D341Med (cell line): ENCODE measurements around the gene MAPK12.

Experiments
- DNase-seq: peaks from one replicate; pipeline ENCODE4 v3.0.0; 2012; ENCODE audit warnings: low spot score

Gene MAPK12

DNA sequence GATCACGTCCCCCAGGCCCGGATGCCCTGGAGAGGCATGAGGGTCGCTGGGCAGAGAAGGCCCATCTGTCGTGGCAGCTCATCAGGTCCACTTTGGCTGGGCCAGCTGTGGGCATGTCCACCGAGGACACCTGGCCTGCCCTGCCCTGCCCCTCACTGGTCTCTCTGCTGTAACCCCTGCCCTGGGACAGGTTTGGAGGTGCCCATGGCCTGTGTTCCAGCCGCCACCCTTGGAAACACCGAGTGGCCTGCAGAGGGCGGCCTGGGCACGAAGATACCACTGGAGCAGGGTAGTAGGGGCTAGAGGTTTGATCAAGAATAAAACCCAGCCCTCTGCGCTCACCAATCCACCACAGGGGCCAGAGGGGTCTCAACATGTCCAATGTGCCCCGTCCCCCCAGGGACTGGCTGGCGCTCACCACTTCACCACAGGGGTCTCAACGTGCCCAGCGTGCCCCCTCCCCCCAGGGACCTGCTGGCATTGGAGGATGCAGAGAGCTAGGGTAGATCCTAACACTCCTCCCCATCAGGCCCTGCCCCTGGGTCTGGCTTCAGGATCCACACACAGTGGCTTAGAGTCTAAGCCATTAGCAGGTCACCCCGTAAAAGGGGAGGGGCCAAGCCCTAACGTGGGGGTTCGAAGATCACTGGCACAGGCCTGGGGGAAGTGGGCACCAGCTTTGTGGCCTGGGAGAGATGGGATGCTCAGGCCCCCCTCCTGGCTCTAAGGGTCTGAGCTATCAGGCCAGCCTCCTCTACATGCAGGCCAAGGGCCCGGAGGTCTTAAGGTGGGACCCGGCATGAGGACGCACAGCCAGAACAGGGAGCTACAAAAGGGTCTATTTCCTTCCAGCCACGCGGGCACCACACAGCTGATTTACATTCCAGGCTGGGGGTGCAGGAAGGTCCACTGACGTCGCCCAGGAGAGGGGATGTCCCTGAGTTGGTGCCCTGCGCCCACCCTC lies 9.1 kb downstream of the MAPK12 start:
- peak; percentile 84 for DNase-seq

DNA sequence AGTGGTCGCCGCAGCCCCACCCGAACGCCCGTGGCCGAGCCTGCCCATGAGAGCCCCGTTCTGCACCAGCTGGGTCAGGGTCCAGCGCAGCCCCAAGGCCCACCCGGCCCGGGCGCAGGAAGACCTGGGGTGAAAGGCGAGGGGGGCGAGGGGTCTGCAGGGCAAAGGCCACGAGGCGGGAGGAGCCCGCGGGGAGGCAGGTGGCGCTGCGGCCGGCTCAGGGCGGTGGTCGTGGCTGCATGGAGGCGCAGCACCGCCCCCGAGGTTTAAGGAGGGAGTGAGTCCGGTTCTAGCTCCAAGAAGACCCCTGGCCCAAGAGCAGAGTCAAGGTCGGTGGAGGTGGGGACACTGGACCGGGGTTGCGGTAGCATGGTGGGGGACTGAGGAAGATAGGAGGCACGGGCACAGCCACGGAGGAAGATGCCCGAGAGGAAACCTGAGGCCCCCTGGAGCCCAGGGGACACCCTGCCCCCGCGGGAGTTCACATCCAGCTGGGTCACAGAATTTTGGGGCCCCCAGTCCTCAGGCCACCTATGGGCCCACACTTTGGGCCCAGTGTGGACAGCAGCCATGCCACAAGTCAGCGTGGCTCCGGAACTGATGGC lies 9.9 kb downstream of the MAPK12 start:
- no peak for DNase-seq

DNA sequence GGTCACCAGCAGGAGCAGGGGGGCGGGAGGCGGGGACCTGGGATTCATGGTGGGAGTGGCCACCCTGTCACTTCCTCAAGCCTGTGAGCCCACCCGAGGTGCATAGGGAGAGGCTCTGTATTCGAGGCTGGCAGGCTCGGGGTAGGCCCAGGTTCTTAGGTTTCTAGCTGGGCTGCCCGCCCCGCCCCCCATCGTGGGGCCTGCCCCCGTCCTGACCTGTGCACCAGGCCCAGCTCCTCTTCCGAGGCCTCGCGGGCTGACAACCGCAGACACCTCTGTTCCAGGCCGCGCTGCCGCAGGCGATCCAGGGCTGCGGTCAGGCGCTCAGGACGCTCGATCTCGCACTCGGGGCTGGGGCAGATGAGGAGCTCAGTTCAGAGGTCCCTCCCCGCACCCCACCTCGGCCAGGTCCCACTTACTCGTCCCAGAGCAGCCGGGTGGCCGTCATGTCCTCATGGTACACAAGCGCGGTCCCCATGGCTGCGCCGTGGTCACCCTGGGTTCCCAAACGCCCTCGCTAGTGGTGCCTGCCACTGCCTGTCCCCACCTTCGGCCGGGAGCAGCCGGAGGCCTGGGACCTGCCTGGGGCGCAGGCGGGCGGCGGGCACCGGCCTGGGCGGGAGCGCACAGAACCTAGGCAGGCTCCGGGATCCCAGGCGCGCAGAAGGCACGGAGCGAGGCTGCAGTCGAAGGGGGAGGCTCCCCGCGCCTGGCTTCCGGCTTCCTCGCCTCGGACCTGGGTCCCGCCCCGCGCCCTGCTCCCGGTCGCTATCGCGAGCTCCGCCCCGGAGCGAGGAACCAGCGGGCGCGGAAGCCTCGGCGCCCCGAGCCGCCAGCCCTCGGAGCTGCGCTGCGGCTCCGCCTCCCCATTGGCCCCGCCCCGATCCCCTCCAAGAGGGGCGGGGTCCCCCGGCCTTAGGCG lies 10.7 kb downstream of the MAPK12 start, which contains the start of gene HDAC10:
Gene HDAC10, minus strand, starts transcription at position 711 of the 922 bp plus-strand sequence. Its CDS starts 233 bp downstream, at position 478.
- peak; percentile 93 for DNase-seq

DNA sequence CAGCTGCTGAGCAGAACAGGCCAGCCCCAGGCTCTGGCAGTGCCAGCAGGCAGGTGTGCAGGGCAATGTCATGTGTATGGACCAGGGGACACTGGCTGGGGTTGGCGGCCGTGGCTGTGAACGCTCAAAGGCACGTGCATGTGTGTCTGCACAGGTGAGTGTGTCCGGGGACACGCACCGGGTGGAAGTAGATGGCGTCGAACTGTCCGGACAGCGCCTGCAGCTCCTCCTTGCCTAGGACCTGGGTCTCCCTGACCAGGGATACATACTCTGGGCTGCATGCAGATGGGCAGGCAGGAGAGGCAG lies 11.3 kb downstream of the MAPK12 start:
- DNase-seq = no peak

DNA sequence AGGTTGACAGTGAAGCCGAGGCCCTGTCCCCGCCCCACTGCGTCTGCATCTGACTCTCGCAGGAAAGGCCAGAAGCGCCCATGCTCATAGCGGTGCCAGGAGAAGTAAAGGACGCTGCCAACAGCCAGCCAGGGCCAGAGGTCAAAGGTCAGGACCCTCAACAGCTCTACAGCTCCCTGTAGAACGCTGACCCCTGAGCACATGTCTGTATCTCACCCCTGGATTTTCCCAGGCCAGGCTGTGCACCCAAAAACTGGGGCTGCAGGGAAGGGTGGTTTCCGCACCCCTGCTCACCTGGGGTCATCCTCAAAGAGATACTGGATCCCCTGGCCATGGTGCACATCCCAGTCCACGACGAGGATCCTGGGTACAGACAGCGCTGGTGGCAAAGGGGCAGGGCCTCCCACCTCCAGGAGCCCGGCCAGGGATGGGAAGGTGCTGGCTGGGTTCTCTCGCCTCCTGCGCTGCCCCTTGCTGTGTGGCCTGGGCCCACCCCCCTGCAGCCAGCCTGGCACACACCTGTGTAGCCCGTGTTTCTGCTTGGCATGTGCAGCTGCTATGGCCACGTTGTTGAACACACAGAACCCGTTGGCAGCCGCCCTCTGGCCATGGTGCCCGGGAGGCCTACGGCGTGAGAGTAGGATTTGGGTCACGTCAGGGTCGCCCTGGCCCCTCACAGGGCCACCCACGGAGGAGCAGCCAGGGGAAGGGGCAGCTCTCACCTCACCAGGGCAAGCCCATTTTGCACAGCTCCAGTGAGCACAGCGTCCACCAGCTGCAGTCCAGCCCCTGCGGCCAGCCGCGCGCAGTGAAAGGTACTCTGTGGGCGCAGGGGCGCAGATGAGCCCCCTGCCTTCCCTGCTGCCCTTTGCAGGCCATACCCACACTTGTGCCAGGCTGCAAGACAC lies 11.9 kb downstream of the MAPK12 start:
- no peak for DNase-seq

DNA sequence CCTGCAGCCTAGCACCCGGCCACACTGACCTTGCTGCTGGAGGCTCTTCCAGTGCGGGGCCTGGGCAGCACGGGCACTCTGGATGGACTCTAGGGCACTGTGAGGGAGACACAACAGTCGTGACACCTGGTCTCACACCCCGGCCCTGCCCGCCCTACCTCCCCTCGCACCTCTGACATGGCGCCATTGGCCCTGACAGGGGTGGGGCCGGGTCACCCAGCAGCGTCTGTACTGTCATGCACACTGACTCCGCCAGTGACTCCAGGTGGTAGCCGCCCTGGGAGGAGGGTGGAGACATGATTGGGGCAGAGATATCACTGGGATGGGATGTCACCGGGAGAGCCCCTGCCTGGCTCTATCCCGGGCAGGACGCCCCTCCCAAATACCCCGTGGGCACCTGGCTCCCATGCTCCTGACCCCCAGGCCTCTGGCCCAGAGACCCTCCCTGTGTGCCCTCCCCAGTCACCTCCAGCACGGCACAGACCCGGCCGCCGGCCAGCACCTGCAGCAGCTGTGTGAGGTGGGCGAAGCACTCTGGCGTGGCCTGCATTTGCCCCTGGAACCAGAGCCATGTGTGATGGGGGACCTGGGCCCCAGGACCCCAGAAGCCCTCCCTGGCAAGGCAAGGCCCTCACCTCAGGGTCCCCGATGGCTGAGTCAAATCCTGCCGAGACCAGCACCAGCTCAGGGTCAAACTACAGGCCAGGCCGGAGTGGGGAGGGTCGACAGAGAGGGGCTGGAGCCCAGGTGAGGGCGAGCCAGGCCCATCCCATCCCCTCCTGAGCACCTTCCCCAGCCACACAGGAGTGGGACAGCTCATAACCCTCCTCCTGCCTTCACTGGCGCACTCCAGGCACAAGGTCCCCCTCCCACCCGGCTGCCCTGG lies 13.0 kb downstream of the MAPK12 start:
- DNase-seq = no peak

DNA sequence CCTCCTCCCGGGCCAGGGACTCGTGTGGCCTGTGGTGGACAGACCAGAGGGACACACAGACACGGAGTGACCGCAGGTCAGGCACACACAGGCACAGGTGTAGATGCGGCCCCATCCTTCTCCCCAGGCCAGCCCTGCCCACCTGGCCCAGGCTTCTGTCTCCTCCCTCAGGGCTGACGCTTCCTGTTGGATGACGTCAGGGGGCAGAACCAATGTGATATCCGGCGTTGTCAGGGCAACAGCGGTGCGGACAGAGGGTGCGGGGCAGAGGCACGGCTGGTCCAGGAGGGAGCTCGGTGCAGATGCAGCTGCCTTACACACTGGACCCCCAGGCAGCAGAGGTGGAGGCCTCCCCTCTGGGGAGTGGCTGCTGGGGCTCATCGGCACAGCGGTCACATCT lies 13.7 kb downstream of the MAPK12 start:
- no peak for DNase-seq

DNA sequence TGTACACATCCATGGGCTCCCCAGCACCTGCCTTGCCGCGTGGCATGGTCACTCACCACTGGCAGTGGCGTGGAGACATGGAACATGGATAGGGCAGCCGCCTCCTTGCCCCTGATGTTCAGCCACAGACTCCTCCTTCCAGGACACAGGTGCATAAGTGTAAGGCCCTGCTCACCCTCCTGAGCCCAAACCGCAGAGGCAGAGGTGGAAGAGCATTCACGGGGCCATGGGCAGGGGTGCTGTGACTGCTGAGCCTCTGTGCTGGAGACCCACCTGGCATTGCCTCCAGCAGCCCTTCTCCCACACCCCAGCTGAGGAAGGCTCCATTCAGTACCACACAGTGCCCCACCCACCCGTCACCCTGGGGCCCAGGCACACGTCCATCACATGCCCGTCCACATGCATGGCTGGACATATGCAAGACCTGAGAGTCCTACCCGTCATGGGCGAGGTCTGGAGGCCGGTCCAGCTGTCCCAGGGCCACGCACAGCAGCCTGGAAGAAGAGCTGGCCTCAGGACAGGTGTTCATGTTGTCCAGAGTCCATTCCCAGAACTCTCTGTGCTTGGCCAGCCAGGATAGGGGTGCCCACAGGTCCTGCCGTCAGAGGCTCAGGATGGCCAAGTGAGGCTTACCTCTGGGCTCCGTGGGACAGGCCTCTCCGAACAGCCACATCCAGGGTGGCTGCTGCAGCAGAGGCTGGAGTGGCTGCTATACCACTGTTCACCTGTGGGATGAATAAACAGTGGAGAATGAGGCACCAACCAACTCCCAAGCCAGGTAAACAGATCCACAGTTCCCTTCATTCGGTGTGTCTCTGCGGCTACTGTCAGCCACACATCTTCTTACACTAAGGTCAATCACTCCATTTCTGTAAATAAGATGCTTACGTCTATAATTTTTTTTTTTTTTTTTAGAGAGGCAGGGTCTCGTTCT lies 15.0 kb downstream of the MAPK12 start:
- no peak for DNase-seq

DNA sequence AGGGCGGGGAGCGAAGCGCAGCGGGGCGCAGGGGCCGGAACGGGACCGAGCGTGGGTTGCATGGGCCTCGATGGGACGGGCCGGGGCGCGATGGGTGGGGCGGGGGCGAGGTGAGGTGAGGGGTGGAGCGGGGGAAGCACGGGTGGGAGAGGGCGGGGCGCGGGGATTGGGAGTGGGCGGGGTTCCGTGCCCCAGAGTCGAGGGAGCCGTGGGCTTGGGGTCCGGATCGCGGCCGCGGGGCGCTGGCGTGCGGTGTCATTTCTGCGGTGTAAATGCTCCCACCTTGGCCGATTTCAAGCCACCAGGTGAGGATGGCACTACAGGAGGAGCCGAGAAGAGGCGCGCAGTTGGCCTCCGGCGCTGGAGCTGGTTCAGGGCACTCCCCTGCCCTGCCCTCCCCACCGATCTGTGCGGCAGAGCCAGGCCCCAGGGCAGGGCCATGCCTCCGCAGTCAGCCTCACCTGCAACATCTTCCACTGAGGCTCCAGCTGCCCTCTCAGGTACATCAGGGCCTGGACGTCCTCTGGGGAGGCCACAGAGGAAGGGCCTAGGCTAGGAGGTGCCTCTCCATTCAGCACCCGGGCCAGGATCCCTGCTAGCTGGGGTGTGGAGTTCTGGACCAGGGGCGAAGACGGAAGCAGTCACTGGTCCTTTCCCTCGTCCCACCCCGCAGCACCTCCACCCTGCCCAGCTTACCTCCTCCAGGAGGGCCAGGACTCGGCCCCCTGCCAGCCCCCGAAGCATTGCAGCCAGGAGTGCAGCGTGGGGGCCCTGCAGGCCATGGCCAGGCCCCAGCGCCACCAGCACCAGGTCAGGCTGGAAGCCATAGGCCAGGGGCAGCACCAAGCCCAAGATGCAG lies 16.0 kb downstream of the MAPK12 start:
- DNase-seq = no peak

DNA sequence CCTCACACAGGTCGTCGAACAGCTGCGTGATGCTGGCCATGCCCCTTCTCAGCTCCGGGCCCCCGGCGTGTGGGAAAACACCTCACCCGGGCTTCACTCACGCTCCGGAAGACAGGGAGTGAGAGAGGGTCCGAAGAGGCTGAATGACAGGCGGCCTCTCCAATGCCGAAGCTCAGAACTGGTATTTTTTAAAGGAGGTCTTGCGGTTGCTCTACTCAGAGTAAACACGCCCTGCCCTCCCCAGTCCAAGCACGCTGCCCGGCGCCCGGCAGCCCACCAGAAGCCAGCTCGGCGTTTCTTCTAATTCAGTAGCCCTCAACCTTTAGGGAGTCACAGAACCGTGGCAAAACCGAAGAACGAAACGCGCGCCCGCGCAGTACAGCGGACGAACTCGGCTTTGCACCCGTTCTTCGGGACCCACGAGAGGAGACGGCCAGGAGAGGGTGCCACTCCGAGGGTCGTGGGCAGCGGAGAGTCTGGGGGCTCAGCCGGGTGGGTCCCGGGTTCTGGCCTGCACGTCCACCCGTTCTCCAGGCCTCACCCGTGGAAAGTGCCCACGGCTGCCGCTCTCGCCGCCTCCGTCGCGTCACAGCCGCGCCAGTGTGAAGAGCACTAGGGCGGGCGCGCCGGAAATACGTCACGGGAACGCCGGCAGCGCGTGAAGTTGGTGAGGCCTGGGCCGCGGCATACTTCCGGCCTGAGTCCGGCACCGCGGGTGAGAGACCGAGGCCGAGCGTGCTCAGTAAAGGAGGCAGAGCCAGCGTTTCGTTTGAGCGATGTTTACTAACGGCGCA lies 16.9 kb downstream of the MAPK12 start, which contains the start of gene TUBGCP6:
Gene TUBGCP6, minus strand, starts transcription at position 604 of the 794 bp plus-strand sequence. Its CDS starts 564 bp downstream, at position 40.
- DNase-seq = peak; percentile 95

DNA sequence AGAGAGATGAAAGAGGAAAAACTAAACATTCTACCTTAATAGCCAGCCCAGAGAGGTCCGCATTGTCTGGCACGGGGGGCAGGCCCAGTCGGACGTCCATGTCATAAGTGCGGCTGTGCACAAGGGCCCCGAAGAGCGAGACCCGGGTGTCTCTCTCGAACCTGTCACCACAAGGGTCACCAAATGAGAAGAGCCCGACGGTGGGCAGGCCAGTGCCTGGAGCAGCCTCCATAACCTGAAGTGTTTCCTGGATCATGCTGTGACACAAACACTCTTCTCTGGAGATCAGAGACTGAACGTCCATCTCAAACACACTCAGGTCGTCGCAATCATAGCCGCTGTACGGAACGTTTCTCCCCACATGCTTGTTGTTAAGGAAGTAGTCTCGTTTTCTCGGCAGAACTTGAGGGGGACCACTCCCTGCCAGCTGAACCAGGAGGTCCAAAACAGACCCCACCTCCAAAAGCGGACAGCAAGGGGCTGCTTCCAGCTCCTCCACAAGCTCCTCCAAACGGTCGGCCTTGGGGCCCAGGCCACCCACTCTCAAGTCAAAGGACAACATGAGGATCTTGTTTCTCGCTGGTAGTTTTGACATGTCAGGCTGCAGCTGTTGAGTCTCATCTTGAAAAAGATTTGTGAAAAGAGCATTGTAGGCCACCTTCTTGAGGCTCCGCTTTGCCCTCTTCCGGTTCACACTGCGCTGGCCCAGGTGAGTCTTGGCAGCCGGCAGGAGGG lies 17.6 kb downstream of the MAPK12 start:
- no peak for DNase-seq

DNA sequence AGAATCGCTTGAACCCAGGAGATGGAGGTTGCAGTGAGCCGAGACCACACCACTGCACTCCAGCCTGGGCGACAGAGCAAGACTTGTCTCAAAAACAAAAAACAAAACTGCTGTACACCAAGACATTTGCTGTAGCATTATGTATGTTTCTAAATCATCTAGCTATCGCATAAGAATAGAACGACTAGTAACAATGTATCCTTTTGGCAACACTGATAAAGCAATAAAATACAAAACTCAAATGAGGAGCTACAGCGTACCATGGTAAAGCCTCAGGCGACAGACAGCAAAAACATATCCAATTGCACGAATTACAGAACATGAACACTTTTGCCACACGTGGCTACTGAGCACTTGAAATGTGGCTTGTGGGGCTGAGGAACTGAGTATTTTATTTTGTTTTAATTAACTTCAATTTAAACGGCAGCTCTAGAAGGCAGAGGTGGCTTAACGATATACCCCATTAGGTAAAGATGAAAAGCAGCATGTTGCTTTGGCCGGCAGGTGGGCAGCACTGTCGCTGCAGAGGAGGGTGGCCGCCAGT lies 19.0 kb downstream of the MAPK12 start:
- DNase-seq = no peak

DNA sequence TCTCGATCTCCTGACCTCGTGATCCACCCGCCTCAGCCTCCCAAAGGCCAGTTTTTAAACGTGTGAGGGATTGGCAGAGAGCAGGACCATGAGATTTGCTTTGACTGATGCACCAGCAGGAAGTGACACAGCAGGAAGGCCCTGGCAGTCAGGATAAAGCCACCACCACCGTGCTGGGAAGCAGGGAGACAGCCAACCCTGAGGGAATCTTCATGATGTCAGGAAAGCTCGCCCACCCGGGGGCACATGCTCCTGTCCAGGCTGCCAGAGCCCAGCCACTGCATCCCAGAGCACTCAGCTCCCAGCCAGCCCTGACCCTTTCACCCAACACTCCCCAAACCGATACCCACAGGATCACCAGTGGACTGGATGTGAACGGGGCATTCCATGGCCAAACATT lies 22.7 kb downstream of the MAPK12 start:
- DNase-seq = no peak

DNA sequence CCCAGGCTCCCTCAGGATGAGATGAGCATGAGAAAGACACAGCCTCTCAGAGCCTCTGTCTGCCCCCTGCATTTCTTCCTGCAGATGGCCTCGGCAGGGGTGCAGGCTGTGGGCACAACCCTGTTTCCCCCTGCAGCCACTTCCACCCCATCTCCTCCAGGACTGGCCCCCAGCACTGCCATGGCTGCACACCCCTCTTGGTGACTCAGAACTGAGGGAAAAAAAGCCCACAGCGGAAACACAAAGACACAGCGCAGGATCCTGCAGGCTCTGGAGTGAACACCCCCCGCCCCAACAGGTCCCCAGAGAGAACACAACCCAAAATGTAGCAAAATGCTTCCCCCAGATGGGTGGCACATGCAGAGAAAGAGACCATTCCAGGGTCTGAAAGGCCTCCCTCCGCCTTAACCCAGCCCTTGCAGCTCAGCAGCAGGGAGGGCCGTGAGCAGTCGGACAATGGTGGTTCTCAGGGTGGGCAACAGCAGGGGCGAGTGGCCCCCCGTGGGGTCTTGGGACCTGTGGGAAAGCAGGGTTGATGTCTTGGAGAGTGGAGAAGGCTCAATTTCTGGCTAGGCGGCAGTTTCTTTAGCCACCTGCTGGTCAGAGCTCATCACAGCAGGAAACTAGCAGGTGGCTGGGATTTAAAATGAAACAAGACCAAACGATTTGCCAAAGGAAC lies 24.6 kb downstream of the MAPK12 start:
- DNase-seq = peak; percentile 73

DNA sequence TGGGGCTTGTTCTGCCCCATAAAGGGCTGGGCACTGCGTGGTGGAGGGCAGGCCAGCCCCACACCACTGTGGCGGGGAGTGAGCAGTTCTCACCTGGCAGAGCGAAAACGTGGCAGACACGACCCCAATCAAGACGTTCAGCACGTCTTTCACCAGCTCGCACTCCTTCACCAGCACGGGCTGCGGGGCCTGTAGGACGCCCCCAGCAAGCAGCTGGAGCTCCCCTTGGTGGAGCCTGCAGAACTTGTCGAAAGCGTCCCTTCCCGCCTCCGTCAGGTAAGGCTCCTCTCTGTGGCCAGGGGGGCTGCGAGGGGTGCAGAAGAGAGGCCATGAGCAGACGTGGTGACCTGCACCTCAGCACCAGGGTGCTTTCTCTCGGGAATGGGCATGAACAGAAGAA lies 28.3 kb downstream of the MAPK12 start:
- no peak for DNase-seq
